SJCRH30 (cell line): Measurements from ENCODE around the gene PLXDC2. TPM values are rescaled to one million over a fixed set of nuclear protein-coding genes. Genes with fewer than 3 reads are reported as not detected.

Source experiments
- DNase-seq, 2 experiments: peaks; one replicate each; pipeline ENCODE4 v3.0.0-alpha.2; 2015 to 2020
- H3K27ac ChIP-seq: fragments of 250-450 bp; sonication (Bioruptor Pico); 2 replicates; pipeline ENCODE4 v1.5.1; 2020; ENCODE audit warnings: mild to moderate bottlenecking, moderate library complexity
- H3K27me3 ChIP-seq: fragments of 250-450 bp; sonication (Bioruptor Pico); 2 replicates; pipeline ENCODE4 v1.5.1; 2020; ENCODE audit warnings: mild to moderate bottlenecking, moderate library complexity
- H3K36me3 ChIP-seq: fragments of 250-450 bp; sonication (Bioruptor Pico); 2 replicates; pipeline ENCODE4 v1.5.1; 2020; ENCODE audit warnings: mild to moderate bottlenecking, moderate library complexity
- H3K4me1 ChIP-seq: fragments of 250-450 bp; sonication (Bioruptor Pico); 2 replicates; pipeline ENCODE4 v1.5.1; 2020; ENCODE audit warnings: mild to moderate bottlenecking, moderate library complexity
- H3K4me3 ChIP-seq: fragments of 250-450 bp; sonication (Bioruptor Pico); 2 replicates; pipeline ENCODE4 v1.5.1; 2020; ENCODE audit warnings: mild to moderate bottlenecking, moderate library complexity
- H3K9me3 ChIP-seq: fragments of 250-450 bp; sonication (Bioruptor Pico); replicated peaks from 2 replicates; pipeline ENCODE4 v1.5.1; 2020; ENCODE audit warnings: mild to moderate bottlenecking, moderate library complexity
- total RNA-seq: library from RNA; depleted of rRNA; stranded (reverse); fragments of >200 nt; shearing (Covaris generic); gene quantifications from 2 replicates; pipeline ENCODE4 v1.2.3, GENCODE V29; 2014

The PLXDC2 gene
- total RNA-seq, 1 experiment from 2014 or later: 11.4 TPM

DNA sequence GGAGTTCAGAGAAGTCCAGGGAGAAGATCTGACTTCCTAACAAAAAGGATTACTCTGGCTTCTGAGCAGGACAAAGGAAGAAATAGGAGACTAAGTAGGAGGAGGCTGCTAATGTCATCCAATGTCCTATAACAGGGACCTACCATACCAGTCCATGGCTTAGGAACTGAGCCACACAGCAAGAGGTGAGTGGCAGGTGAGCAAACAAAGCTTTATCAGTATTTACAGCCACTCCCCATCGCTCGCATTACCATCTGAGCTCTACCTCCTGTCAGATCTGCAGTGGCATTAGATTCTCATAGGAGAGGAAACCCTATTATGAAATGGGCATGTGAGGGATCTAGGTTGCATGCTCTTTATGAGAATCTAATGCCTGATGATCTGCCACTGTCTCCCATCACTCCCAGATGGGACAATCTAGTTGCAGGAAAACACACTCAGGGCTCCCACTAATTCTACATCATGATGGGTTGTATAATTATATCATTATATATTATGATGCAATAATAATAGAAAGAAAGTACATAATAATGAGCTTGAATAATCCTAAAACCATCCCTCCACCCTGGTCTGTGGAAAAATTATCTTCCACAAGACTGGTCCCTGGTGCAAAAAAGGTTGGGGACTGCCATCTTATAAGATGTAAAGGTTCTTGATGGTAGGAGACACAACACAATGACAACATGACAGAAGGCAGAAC lies 487.4 kb downstream of the PLXDC2 start:
- no peak for DNase-seq
- Histone ChIP-seq H3K27me3 (no peaks in the 10 kb centered on the region), H3K27ac (no peak overlapping the region), H3K36me3 (no peaks in the 10 kb centered on the region), H3K9me3 (no peaks in the 10 kb centered on the region; the same call in none of the 2 replicates), H3K4me3 (no peak overlapping the region), H3K4me1 (no peaks in the 10 kb centered on the region)

GRCh38 chr10:20313665-20314064 lies 497.4 kb downstream of the PLXDC2 start:
- Histone ChIP-seq H3K27ac (no peak overlapping the region), H3K4me3 (no peak overlapping the region), H3K36me3 (no peaks in the 10 kb centered on the region), H3K4me1 (no peaks in the 10 kb centered on the region), H3K27me3 (no peaks in the 10 kb centered on the region), H3K9me3 (no peaks in the 10 kb centered on the region)
- DNase-seq: no peak

GRCh38 chr10:20314431-20314830 lies 498.2 kb downstream of the PLXDC2 start:
- Histone ChIP-seq H3K4me1 (no peaks in the 10 kb centered on the region), H3K4me3 (no peak overlapping the region), H3K9me3 (no peaks in the 10 kb centered on the region; the same call in 1 of the 2 replicates), H3K27me3 (no peaks in the 10 kb centered on the region), H3K36me3 (no peaks in the 10 kb centered on the region), H3K27ac (no peak overlapping the region)
- DNase-seq: no peak

- Histone ChIP-seq H3K36me3 (no peaks in the 10 kb centered on the region), H3K4me1 (no peaks in the 10 kb centered on the region), H3K27me3 (no peaks in the 10 kb centered on the region), H3K9me3 (no peaks in the 10 kb centered on the region), H3K4me3 (no peak overlapping the region), H3K27ac (no peak overlapping the region)
- DNase-seq: no peak
Observed at GRCh38 chr10:20327954-20328353, 511.7 kb downstream of the PLXDC2 start.

DNA sequence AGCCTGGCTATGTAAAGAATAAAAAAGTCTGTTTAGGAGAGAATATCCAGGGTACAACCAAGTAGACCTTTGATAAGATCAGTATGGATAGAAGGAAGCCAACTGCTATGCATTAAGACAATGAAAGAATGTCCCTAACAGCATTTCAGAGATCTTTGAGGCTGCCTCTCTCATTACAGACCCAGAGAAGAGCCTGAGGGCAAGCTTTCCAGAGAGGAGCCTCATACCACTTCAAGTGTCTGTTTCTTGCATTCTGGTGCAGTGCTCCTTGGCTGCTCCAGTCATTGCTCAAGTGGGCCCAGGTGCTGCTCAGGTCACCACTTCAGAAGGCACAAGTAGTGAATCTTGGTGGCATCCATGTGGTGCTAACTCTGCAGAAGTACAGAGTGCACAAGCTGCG lies 514.0 kb downstream of the PLXDC2 start:
- no peak for DNase-seq
- Histone ChIP-seq H3K4me3 (no peak overlapping the region), H3K36me3 (no peaks in the 10 kb centered on the region), H3K4me1 (no peaks in the 10 kb centered on the region), H3K27me3 (no peaks in the 10 kb centered on the region), H3K9me3 (no peaks in the 10 kb centered on the region), H3K27ac (no peak overlapping the region)

DNA sequence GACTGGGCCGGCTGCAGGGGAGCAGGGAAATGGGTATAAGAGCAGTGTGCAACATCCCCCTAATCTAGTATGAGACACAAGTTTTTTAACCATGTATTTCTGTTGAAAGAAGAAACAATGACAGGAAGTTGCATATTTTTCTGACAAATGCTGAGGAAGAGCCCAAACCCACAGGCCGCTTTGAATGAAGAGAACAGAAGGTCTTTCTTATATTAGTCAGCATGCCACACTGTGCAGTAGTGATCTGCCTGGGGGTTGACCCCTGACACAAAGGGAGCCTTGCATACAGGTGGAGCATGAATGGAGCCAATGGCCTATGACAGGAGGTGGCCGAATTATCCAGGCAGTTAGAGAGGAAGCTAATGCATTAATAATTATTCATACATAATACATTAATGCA lies 518.3 kb downstream of the PLXDC2 start:
- DNase-seq: no peak
- Histone ChIP-seq H3K36me3 (no peaks in the 10 kb centered on the region), H3K4me1 (no peaks in the 10 kb centered on the region), H3K27ac (no peak overlapping the region), H3K4me3 (no peak overlapping the region), H3K27me3 (no peaks in the 10 kb centered on the region), H3K9me3 (no peaks in the 10 kb centered on the region)
